ENCODE data around the gene EXOC6.
"Not testable (repeated sequence)": the region's sequence is repeated elsewhere in the genome, so short reads cannot be mapped to it uniquely, and the experiment has no call there.

Gene EXOC6

GRCh38 chr10:92890471-92890870 lies 42.2 kb downstream of the EXOC6 start:
- DNase-seq, result no peak

GRCh38 chr10:92891885-92892690 lies 43.8 kb downstream of the EXOC6 start:
- DNase-seq, result peak in 1 of 2 experiments; percentile 12

- no peak for DNase-seq
These were observed 44.4 kb downstream of the EXOC6 start for GRCh38 chr10:92892691-92893054.

- DNase-seq, result no peak
These were observed 45.8 kb downstream of the EXOC6 start for GRCh38 chr10:92894081-92894655.

- no peak for DNase-seq
These were observed 49.6 kb downstream of the EXOC6 start for GRCh38 chr10:92897916-92898315.

GRCh38 chr10:92901819-92902251 lies 53.5 kb downstream of the EXOC6 start:
- no peak for DNase-seq

GRCh38 chr10:92903633-92904032 lies 55.3 kb downstream of the EXOC6 start:
- no peak for DNase-seq

GRCh38 chr10:92907280-92907679 lies 59.0 kb downstream of the EXOC6 start:
- DNase-seq, result no peak

- DNase-seq, result not testable (repeated sequence)
These were observed 64.3 kb downstream of the EXOC6 start for GRCh38 chr10:92912631-92913030.

- DNase-seq, result no peak
These were observed 65.7 kb downstream of the EXOC6 start for GRCh38 chr10:92913973-92914372.

GRCh38 chr10:92914478-92915325 lies 66.4 kb downstream of the EXOC6 start:
- peak in 1 of 2 experiments; percentile 55 for DNase-seq

GRCh38 chr10:92915892-92916291 lies 67.6 kb downstream of the EXOC6 start:
- DNase-seq, result no peak

- DNase-seq, result no peak
These were observed 68.1 kb downstream of the EXOC6 start for GRCh38 chr10:92916433-92916832.

GRCh38 chr10:92918603-92919002 lies 70.3 kb downstream of the EXOC6 start:
- DNase-seq, result no peak

GRCh38 chr10:92920866-92921265 lies 72.5 kb downstream of the EXOC6 start:
- DNase-seq, result no peak

GRCh38 chr10:92923416-92923815 lies 75.1 kb downstream of the EXOC6 start:
- DNase-seq, result no peak

GRCh38 chr10:92929896-92930295 lies 81.6 kb downstream of the EXOC6 start:
- no peak for DNase-seq

- no peak for DNase-seq
These were observed 83.3 kb downstream of the EXOC6 start for GRCh38 chr10:92931597-92931996.

GRCh38 chr10:92937876-92938275 lies 89.6 kb downstream of the EXOC6 start:
- no peak for DNase-seq

- no peak for DNase-seq
These were observed 90.5 kb downstream of the EXOC6 start for GRCh38 chr10:92938841-92939240.

GRCh38 chr10:92942226-92942625 lies 93.9 kb downstream of the EXOC6 start:
- DNase-seq, result no peak

GRCh38 chr10:92946491-92946890 lies 98.2 kb downstream of the EXOC6 start:
- no peak for DNase-seq

- DNase-seq, result not testable (repeated sequence)
These were observed 104.3 kb downstream of the EXOC6 start for GRCh38 chr10:92952573-92952972.
